Stomach smooth muscle (tissue), 2 donors: Measurements from ENCODE around the gene SYNGR2.

Experiments used
- H3K27ac ChIP-seq: one replicate; pipeline ENCODE4 v1.7.0; 2013; ENCODE audit warnings: mild to moderate bottlenecking, low read length, inconsistent platforms
- H3K27me3 ChIP-seq, 2 donors: one replicate each; pipeline ENCODE4 v1.7.0; 2013; ENCODE audit warnings: low read length in 2 of 2; ENCODE audit not compliant: insufficient read depth in 2 of 2, control insufficient read depth in 1 of 2
- H3K36me3 ChIP-seq, 2 donors: one replicate each; pipeline ENCODE4 v1.7.0; 2013; ENCODE audit warnings: low read length in 2 of 2; ENCODE audit not compliant: control insufficient read depth in 2 of 2, insufficient read depth in 2 of 2
- H3K4me1 ChIP-seq: one replicate; pipeline ENCODE4 v1.7.0; 2013; ENCODE audit warnings: low read length; ENCODE audit not compliant: control insufficient read depth, insufficient read depth
- H3K4me3 ChIP-seq, 2 donors: one replicate each; pipeline ENCODE4 v1.7.0; 2013; ENCODE audit warnings: low read length in 2 of 2
- H3K9ac ChIP-seq, 2 donors: one replicate each; pipeline ENCODE4 v1.7.0; 2013; ENCODE audit warnings: low read length in 2 of 2, mild to moderate bottlenecking in 1 of 2
- H3K9me3 ChIP-seq, 2 donors: one replicate each; pipeline ENCODE4 v1.7.0; 2013; ENCODE audit warnings: low read length in 2 of 2; ENCODE audit not compliant: control insufficient read depth in 2 of 2
- donor health status: healthy.
- donor health status: Pancreatic carcinoma.

SYNGR2 gene

DNA sequence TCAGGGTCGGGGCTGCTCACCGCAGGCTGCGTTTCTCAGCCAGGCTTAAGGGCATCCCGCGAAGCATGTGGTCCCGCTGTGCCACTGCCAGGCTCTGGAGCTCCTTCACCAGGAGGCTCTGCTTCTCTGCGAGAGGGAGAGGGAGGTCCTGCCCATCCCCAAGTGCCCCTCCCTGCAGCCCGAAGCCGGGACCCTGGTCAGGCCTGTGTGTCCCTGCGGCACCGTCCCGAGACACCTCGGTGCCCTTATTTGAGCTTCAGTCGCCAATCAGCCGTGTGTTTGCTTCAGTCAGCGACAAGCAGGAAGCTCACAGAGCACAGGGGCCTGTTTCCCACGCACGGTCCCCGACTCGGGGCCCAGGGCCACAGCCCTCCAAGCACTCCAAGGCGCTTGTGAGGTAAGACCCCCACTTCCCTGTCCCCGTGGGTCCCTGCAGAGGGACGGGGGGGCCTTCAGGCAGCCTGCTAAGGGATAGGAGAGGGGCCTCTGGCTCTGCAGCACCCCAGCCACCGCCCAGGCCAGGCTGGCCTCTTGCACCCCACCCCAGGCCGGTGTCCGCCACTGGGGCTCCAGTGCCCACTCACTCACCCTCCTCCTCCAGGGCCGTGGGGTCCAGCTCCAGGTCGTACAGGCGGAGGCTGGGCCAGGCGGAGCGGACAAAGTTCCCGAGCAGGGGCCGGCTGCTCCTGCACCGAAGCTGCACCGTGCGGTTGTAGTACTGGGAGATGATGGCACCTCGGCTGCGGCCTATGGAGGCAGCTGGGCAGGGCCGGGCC is 43.1 kb upstream of the SYNGR2 start:
- Histone ChIP-seq H3K4me1 (peaks cover 21% of the 10 kb centered on the region), H3K36me3 (no peaks in the 10 kb centered on the region), H3K27ac (no peak overlapping the region), H3K9me3 (no peaks in the 10 kb centered on the region), H3K9ac (no peak overlapping the region), H3K27me3 (peaks cover 6 to 18% of the 10 kb centered on the region in 2 donors), H3K4me3 (no peak overlapping the region)

GRCh38 chr17:78125976-78126894 is 42.1 kb upstream of the SYNGR2 start:
- Histone ChIP-seq H3K27ac (no peak overlapping the region), H3K27me3 (peaks cover 11 to 27% of the 10 kb centered on the region in 2 donors), H3K4me1 (peaks cover 22% of the 10 kb centered on the region), H3K9me3 (no peaks in the 10 kb centered on the region), H3K36me3 (no peaks in the 10 kb centered on the region), H3K9ac (no peak overlapping the region), H3K4me3 (no peak overlapping the region)

GRCh38 chr17:78126895-78127238 is 41.5 kb upstream of the SYNGR2 start:
- Histone ChIP-seq H3K27ac (no peak overlapping the region), H3K9me3 (no peaks in the 10 kb centered on the region), H3K36me3 (no peaks in the 10 kb centered on the region), H3K4me1 (peaks cover 26% of the 10 kb centered on the region), H3K4me3 (no peak overlapping the region), H3K27me3 (peaks cover 11 to 31% of the 10 kb centered on the region in 2 donors), H3K9ac (no peak overlapping the region)

- H3K36me3 ChIP-seq: no peaks in the 10 kb centered on the region
- H3K27ac ChIP-seq: peak overlapping the region; percentile 49
- peaks cover 12 to 35% of the 10 kb centered on the region in 2 donors for H3K27me3 ChIP-seq
- H3K4me3 ChIP-seq: peak overlapping the region; percentile 59 to 72
- peaks cover 26% of the 10 kb centered on the region for H3K4me1 ChIP-seq
- peak overlapping the region; percentile 38 to 51 for H3K9ac ChIP-seq
- H3K9me3 ChIP-seq: no peaks in the 10 kb centered on the region
These were observed 41.0 kb upstream of the SYNGR2 start for GRCh38 chr17:78127239-78127887.

DNA sequence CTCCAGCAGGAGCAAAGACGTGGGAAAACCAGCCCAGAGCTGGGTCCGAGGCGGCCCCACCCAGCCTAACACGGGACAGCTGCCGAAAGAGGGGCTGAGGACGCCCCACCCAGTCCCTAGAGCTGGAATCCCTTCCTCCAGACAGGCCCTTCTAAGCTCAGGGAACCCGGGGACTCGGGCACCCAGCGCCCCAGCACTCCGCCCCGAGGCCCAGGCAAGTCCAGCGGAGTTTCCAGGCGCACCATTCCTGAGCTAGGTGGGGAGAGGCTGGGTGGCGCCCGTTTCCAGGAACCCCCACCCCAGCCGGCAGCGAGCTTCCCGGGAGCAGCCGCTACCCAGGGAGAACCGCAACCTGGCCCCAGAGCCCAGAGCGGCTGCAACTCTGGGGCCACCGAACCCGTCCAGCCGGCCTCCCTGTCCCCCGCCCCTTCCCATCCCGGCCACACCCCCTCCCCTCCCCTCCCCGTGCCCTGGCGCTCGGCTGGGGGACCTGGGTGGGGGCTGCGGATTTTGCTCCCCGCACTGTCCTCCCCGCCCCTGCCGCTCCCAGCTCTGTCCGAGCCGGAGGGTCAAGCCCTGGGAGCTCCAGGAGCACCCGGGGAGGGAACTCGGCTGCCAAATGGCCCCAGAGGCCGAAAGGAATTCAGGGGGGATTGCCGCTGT is 40.4 kb upstream of the SYNGR2 start:
- Histone ChIP-seq H3K4me3 (peak overlapping the region; percentile 59 to 72), H3K9ac (peak overlapping the region; percentile 38 to 51), H3K36me3 (no peaks in the 10 kb centered on the region), H3K27me3 (peaks cover 15 to 37% of the 10 kb centered on the region in 2 donors), H3K9me3 (no peaks in the 10 kb centered on the region), H3K27ac (peak overlapping the region; percentile 49), H3K4me1 (peaks cover 26% of the 10 kb centered on the region)

DNA sequence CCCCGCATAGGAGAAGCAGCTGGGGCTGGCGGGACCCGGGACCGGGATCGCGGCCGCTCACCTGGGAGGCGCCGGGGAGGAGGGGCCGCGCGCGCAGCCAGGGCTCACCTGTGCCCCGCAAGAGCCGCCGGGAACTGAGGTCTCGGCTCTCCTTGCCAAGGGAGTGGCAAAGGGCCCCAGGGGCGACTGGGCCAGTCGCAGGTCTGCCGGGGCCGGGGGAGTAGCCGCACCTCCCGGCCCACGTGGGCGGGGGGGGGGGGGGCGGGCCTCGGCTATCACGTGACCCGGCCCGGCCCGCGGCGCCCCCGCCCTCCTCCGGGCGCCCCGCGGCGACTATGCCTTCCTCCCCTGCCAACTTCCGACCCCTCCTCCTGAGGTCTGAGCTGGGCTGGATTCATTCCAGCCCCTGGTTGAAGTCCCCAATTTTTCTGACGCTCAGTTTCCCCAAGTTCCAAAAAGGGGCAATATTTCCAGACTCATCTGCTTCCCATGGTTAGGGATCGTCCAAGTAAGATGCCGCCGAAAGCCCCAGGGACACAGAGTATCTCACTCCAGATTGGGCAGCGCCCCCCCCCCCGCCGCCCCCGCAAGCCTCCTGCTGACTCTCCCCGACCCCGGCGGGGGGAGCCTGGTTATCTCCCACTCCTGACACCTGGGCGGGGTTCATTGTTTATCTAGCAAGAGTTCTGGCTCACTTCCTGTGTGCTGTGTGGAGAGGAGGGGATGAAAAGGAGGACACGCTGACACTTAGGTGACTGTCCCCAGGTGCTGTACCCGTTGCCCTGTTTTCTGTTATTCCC is 39.6 kb upstream of the SYNGR2 start, which contains the start of gene TMC6:
Gene TMC6, minus strand, starts transcription at position 205 of the 800 bp plus-strand sequence. CDS start 1,923 bp downstream, outside the sequence.
- H3K27me3 ChIP-seq: peaks cover 15 to 37% of the 10 kb centered on the region in 2 donors
- H3K27ac ChIP-seq: peak within 1 kb of the TSS; percentile 49
- peaks cover 26% of the 10 kb centered on the region for H3K4me1 ChIP-seq
- peak within 1 kb of the TSS; percentile 38 to 51 for H3K9ac ChIP-seq
- H3K4me3 ChIP-seq: peak within 1 kb of the TSS; percentile 59 to 72
- no peaks in the 10 kb centered on the region for H3K9me3 ChIP-seq
- no peaks in the 10 kb centered on the region for H3K36me3 ChIP-seq

- Histone ChIP-seq H3K4me1 (peaks cover 26% of the 10 kb centered on the region), H3K9me3 (no peaks in the 10 kb centered on the region), H3K27me3 (peaks cover 17 to 40% of the 10 kb centered on the region in 2 donors), H3K9ac (no peak overlapping the region), H3K36me3 (no peaks in the 10 kb centered on the region), H3K27ac (no peak overlapping the region), H3K4me3 (peak overlapping the region in 1 of 2 donors; percentile 58)
These were observed 38.9 kb upstream of the SYNGR2 start for GRCh38 chr17:78129351-78130089.

- H3K4me3 ChIP-seq: no peak overlapping the region
- no peaks in the 10 kb centered on the region for H3K9me3 ChIP-seq
- no peaks in the 10 kb centered on the region for H3K36me3 ChIP-seq
- no peak overlapping the region for H3K27ac ChIP-seq
- no peak overlapping the region for H3K9ac ChIP-seq
- H3K4me1 ChIP-seq: peaks cover 26% of the 10 kb centered on the region
- peaks cover 17 to 40% of the 10 kb centered on the region in 2 donors for H3K27me3 ChIP-seq
These were observed 38.3 kb upstream of the SYNGR2 start for GRCh38 chr17:78130090-78130436.

- Histone ChIP-seq H3K9me3 (no peaks in the 10 kb centered on the region), H3K9ac (no peak within 1 kb of the TSS), H3K4me1 (peaks cover 26% of the 10 kb centered on the region)
These were observed 37.8 kb upstream of the SYNGR2 start, which contains the start of gene TMC8 for GRCh38 chr17:78130437-78131101. Gene TMC8, plus strand, starts transcription at chr17:78130771. Its CDS starts 818 bp downstream, at chr17:78131589.

More at GRCh38 chr17:78130437-78131101, 37.8 kb upstream of the SYNGR2 start, which contains the start of gene TMC8:
- Histone ChIP-seq H3K36me3 (no peaks in the 10 kb centered on the region), H3K27me3 (peaks cover 17 to 40% of the 10 kb centered on the region in 2 donors), H3K4me3 (peak within 1 kb of the TSS in 1 of 2 donors; percentile 44), H3K27ac (no peak within 1 kb of the TSS)
